Sciatic nerve (tissue), 2 donors: Measurements from ENCODE around the gene MTHFD1L. TPM values are rescaled to one million over a fixed set of nuclear protein-coding genes. Genes with fewer than 3 reads are reported as not detected.

Source experiments
- ATAC-seq: fragments of 200-7000 bp; cut with Tn5 transposase; one replicate; pipeline ENCODE4 v1.9.1; 2020; ENCODE audit warnings: mild to moderate bottlenecking, moderate library complexity
- DNase-seq: peaks from one replicate; pipeline ENCODE4 v3.0.0-alpha.2; 2020; ENCODE audit warnings: low spot score
- intact Hi-C: fragments of 100-400 bp; cut with DNase I; formaldehyde crosslinking; loops from one replicate; pipeline ENCODE4 v1.14.2; 2022
- total RNA-seq: library from RNA; stranded (reverse); fragmentation: NEBNext Ultra II Directional; extraction: Animal tissue kit (Norgen Biotek cat#: 25700); gene quantifications from one replicate; pipeline ENCODE4 v1.2.1, GENCODE V29; 2021
- donor health status: DM: no; HTN: no; CAD: no.
- donor health status: DM: no; HTN: no; CAD: no.

The MTHFD1L gene
- total RNA-seq, 1 donor from 2014 or later = 30.4 TPM

DNA sequence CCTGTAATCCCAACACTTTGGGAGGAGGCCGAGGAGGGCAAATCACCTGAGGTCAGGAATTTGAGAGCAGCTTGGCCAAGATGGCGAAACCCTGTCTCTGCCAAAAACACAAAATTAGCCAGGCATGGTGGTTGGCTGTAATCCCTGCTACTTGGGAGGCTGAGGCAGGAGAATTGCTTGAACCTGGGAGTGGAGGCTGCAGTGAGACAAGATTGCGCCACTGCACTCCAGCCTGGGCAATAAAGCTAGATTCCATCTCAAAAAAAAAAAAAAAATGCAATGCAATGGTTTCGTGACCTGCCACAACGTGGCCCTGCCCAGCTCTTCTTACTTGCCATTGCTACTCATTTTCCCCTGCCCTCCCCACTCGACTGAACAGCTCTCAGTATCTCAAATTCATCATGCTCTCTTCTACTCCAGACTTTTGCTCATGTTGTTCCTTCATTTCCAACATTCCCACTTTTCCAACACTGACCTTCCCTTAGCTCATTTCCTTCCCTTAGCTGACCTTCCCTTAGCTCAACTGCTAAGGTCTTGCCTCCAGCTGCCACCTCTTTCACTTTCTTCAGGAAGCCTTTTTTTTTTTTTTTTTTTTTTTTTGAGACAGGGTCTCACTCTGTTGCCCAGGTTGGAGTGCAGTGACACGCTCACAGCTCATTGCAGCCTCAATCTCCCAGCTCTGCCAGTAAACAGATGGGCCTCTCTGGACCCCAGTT is 2.1 kb upstream of the MTHFD1L start:
- intact Hi-C loops = no loop called here
- ATAC-seq = no peak

DNA sequence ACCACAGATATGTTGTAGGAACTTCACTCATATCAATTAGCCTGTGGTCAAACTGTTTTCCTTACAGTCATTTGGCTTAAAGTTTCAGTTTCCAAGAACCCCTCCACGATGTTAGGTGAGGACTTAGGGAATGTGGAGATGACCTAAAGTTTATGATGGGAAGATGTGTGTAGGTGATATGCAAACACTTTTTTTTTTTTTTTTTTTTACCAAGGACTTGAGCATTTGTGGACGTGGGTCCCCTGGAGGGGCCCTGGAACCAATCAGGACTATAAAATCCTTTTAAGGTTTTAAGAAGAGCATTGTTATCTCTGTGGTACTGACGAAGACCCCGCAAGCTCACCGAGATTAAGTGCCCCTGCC is 478 bp upstream of the MTHFD1L start:
- DNase-seq (no peak), ATAC-seq (no peak)
- intact Hi-C loops = no loop called here

More for the DNA sequence above, 2.1 kb upstream of the MTHFD1L start:
- no peak for DNase-seq

- ATAC-seq = peak; percentile 94
These were observed 867 bp downstream of the MTHFD1L start for GRCh38 chr6:150866147-150866990.

DNA sequence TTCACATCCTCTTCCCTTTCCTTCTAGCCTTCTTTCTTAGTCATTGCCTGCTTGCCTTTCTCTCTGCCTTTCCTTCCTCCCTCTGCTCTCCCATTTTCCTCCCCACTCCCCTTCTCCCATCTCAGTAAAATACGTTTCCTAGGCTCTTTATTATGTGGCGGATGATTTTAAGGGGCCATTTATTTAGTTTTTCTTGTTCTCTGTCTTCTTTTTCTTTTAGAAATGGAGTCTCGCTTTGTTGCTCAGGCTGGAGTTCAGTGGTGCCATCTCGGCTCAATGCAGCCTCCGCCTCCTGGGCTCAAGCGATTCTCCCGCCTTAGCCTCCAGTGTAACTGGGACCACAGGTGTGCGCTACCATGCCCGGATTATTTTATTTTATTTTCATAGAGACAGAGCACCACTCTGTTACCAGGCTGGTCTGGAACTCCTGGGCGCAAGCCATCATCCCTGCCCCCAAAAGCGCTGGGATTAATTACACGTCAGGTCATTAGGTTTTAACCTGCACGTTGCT is 1.5 kb downstream of the MTHFD1L start:
- no peak for ATAC-seq
- no peak for DNase-seq
- intact Hi-C loops = no loop called here

More at GRCh38 chr6:150866147-150866990, 867 bp downstream of the MTHFD1L start:
- intact Hi-C loops = no loop called here
- peak; percentile 92 for DNase-seq

DNA sequence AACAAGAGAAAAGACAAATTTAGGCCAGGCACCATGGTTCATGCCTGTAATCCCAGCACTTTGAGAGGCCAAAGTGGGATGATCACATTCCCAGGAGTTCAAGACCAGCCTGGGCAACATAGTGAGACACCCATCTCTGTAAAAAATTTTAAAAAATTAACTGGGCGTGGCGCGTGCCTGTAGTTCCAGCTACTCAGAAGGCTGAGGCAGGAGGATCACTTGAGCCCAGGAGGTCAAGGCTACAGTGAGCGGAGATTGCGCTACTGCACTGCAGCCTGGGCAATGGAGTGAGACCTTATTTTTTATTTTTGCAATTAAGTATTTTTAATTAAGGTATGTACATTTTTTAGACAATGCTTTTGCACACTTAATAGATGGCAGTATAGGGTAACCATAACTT is 3.3 kb downstream of the MTHFD1L start:
- intact Hi-C loops = no loop called here
- DNase-seq = no peak
- no peak for ATAC-seq

DNA sequence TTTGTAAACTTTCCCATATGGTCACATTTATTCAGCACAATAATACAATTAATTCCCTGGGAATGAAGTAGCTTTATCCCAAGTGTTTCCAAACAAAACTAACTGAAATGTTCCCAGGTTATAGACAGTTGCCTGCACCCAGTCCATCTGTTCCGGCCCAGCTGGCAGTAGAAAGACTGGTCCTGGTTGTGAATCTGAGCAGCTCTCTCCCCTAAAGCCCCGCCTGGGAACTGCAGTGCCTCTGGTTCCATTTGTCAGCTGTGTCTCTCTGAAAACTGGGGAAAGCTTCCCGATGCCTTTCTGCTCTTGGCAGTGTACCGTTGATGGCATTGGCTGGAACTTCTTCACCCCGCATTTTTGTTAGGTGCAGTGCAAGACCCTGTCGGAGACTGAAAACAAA is 8.7 kb downstream of the MTHFD1L start:
- DNase-seq (no peak), ATAC-seq (no peak)
- intact Hi-C loops = no loop called here

GRCh38 chr6:150875841-150876240 is 10.3 kb downstream of the MTHFD1L start:
- intact Hi-C loops = no loop called here
- DNase-seq (no peak), ATAC-seq (no peak)

GRCh38 chr6:150876598-150876997 is 11.1 kb downstream of the MTHFD1L start:
- no peak for DNase-seq
- intact Hi-C loops = no loop called here
- ATAC-seq = peak; percentile 77

GRCh38 chr6:150877928-150878327 is 12.4 kb downstream of the MTHFD1L start:
- ATAC-seq (no peak), DNase-seq (no peak)
- intact Hi-C loops = no loop called here

GRCh38 chr6:150878347-150879213 is 13.1 kb downstream of the MTHFD1L start:
- ATAC-seq = no peak
- intact Hi-C loops = no loop called here

DNA sequence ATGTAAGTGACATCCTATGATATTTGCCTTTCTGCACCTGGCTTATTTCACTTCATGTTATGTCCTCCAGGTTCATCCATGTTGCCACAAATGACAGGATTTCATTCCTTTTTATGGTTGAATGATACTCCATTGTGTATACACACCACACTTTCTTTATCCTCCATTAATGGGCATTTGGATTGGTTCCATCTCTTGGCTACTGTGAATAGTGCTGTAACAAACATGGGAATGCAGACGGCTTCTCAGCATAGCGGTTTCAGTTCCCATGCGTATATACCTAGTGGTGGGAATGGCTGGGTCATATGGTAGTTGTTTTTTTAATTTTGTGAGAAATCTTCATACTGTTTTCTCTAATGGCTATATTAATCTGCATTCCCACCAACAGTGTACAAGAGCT is 14.8 kb downstream of the MTHFD1L start:
- intact Hi-C loops = no loop called here
- ATAC-seq = no peak
- DNase-seq = no peak

More at GRCh38 chr6:150878347-150879213, 13.1 kb downstream of the MTHFD1L start:
- DNase-seq = no peak

GRCh38 chr6:150881911-150882481 is 16.5 kb downstream of the MTHFD1L start:
- intact Hi-C loops = no loop called here
- DNase-seq = no peak
- ATAC-seq = peak; percentile 92

DNA sequence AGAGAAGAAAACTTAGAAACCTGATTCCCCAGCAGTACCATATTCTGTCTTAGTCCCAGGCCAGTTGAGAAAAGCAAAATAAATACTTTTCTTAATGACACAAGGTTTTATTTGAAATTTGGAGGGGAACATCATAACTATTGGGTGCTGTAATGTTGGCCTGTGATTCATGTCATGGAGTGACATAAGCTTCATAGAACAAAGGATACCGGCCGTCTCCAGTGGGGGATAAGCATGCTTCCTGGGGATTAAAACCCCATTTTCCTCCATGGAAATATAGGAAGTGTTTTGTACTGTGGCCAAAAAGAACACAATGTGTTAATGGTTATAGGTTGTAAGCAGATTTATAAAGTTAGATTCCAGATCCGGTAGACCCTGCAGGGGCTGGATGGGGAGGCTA is 18.0 kb downstream of the MTHFD1L start:
- ATAC-seq = no peak
- no peak for DNase-seq
- intact Hi-C loops = no loop called here

- DNase-seq = no peak
- intact Hi-C loops = no loop called here
- ATAC-seq = no peak
These were observed 20.7 kb downstream of the MTHFD1L start for GRCh38 chr6:150886155-150886554.

DNA sequence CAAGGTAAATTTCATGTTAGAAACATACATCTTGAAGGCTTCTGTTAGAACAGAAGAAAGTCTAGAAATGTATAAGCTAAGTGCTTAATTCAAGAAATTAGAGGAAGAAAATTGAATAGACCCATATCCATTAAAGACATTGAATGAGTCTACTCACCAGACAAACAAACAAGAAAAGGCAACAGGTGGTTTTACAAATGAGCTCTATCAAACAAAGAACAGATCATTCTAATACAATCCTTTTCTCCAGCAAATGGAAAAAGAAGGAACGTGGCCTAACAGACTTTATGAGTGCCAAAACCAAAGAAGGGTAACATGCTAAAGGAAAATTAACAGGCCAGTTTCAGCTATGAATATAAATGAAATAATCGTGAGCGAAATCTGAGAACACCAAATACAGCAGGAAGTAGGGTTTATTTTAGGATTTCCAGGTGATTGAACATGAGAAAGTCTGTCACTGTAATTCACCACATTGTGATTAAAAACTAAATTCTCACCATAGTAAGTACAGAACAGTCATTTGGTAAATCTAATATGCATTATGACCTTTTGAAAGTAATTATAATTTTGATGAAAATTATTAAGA is 22.6 kb downstream of the MTHFD1L start:
- intact Hi-C loops = no loop called here
- ATAC-seq (no peak), DNase-seq (no peak)

GRCh38 chr6:150890346-150890745 is 24.8 kb downstream of the MTHFD1L start:
- DNase-seq = no peak
- no peak for ATAC-seq
- intact Hi-C loops = loop anchor here (5.0 kb wide), 1 partner anchor 432 kb away; no protein-coding TSS in a partner anchor

DNA sequence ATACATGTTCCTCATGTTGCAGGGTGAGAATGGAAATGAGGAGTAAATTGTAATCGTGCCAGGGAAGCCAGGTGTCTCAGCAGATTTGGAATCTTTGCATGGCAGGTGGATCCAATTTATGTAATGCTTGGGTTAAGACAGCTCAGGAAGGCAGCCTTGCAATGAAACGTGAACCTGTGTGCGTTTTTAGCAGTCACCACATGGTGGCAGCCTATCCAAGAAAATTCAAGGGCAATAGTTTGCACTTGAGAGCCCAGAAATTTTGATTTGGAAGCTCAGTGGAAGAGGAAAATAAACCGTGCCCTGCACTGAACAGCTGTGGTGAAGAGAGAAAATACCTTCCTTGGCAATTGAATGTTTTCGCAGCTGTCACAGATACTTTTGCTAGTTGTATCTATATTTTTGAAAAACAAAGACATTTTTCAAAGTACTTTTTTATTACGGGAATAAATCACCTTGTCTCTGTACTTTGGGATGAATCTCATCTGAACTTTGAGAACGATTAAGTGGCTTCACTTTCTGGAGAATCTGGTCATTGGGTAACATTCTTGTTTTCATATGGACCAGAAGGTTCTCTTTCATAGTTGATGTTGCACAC is 26.5 kb downstream of the MTHFD1L start:
- ATAC-seq (peak; percentile 84), DNase-seq (peak; percentile 84)
- intact Hi-C loops = loop anchor here (5.0 kb wide), 1 partner anchor 430 kb away; no protein-coding TSS in a partner anchor

GRCh38 chr6:150894191-150894744 is 28.8 kb downstream of the MTHFD1L start:
- DNase-seq (no peak), ATAC-seq (no peak)
- intact Hi-C loops = loop anchor here (5.0 kb wide), 1 partner anchor 428 kb away; no protein-coding TSS in a partner anchor
